Dedifferentiated amniotic fluid mesenchymal stem cell (primary cell): ENCODE data around the gene DCLRE1A.

Experiments used
- DNase-seq: peaks from one replicate; pipeline ENCODE4 v3.0.0-alpha.2; 2016; ENCODE audit errors: extremely low spot score

The DCLRE1A gene

DNA sequence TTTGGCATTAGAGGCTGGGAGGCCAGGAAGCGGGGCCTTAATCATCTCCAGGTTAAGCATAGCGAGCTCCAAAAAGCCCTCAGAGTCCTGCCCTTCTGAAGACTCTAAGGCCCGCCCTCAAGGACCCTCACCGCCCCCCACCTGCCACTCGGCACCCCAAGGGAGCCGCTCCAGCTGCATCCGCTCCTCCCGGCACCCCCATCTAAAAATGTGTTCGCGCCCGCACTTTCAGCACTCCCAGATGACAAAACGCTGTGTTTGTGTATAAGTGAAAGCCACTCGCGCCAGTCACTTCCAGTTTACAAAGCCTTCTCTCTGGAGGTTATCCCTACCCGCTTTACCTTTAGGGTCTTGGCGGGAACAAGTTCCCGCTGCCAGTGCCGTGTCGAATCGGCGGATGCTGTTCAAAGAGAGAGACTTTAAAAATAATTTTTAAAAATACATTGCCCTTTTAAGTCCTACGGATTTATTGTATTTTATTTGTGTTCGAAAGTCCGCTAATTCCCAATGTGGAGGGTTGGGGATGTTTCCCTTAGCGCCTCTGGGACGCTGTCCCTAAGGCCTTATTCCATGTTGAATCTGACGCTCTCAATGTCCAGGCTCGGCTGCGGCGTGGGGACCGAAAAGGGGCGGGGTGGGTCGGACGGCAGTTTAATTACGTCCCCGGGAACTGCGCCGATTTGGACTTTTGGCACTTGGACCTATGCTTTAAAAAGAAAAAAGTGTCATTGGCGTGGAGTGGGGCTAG lies at the start of gene DCLRE1A, which contains the start of gene NHLRC2:
Gene DCLRE1A (minus strand): TSS at position 70 of the 748 bp plus-strand sequence. CDS start 900 bp downstream, outside the sequence.
Gene NHLRC2 (plus strand): TSS at position 649 of the 748 bp plus-strand sequence. CDS start 212 bp downstream, outside the sequence.
- peak; percentile 70 for DNase-seq

DNA sequence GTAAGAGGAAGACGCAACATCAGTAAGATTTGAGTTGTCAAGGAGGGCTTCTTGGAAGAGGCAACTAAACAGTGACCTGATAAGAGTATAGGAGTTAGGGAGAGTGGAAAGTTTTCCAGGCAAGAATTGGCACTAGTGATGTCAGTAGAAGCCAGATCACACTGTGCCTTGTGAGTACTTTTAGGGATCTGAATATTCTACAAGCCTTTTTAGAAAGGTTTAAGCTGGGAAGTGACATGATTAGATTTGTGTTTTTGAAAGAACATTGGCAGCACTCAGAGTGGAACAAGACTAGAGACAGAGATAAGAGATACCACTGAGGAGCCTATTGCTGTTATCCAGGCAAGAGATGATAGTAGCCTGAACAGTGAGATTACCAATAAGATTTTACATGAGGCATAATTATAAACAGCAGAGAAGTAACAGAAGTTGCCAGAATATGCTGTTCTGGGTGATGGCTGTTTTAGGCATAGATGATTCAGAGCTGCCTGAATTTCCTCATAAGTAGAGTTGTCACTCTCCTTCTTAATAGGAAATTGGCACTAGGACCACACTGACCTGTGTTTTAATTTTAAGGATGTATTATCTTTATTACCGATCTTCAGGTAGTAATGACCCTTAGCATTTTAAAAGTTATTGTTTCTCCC lies 46.2 kb upstream of the DCLRE1A start:
- DNase-seq: no peak

DNA sequence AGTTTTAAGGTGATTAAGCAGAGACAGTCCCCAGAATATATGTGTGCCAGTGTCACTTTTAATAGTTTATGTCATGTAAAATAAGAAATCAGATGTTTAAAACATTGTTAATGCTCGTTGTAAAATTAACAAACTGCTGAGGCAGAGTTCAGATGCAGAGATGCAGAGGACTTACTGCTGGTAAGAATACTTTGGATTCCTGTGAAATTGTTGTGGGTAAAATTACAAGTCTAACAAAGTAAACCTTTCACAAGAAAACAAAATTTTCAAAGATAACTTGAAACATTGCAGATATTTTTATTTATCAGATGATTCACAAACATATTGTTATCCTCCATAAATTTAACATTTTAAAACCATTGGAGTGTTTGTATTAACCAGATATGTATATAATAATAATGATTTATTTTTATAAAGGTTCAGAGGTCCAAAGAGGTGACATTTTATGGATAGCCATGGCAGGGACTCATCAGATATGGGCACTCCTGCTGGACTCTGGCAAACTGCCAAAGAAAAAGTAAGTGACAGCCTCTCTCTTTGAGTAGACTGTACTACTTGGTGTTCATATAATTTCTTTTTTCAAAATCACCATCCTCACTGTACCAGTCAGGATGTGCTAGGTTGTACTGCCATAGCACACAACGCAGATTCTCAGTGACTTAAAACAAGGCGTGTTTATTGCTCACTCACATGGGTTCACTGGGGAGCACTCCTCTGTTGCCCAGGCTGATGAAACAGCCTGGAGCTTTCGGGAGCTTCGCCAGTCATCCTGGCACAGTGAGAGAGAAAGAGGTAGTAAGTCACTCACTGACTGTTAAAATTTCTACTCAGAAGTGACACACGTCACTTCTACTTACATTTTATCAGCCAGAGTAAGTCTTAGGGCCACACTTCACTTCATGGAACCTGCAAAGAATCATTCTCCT lies 44.1 kb upstream of the DCLRE1A start:
- peak; percentile 22 for DNase-seq

DNA sequence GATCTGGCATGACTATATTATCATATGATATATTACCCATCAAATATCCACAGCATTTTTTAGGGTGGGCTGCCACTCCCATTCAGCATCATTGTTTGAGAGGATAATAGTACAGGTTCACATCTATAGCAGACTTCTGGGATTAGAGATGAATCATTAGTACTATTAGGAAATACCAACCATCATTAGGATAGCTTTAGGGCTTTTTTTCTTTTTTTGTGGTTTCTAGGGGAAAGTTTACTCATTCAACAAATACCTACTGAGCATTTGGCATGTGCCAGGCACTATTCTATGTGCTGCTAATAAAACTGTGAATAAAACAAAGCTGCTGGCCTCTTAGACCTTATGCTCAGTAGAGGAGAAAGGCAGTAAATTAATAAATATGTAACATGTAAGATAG lies 41.1 kb upstream of the DCLRE1A start:
- no peak for DNase-seq

DNA sequence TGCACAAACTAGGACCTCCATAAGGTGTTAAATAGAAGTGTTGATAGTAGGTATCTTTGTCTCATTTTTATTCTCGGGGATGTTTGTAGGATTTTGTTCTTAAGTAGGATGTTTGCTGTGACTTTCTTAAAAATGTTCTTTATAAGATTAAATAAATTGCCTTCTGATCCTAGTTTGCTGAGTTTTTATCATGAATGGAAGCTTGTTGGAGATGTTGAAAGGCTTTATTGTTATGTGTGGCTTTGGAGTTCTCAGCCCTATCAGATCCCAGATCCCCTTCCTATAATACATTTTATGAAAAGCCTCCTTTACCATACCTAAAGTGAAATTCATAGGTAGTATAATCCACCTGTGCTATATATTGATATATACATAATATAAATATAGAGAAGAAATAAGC lies 40.7 kb upstream of the DCLRE1A start:
- DNase-seq: no peak

DNA sequence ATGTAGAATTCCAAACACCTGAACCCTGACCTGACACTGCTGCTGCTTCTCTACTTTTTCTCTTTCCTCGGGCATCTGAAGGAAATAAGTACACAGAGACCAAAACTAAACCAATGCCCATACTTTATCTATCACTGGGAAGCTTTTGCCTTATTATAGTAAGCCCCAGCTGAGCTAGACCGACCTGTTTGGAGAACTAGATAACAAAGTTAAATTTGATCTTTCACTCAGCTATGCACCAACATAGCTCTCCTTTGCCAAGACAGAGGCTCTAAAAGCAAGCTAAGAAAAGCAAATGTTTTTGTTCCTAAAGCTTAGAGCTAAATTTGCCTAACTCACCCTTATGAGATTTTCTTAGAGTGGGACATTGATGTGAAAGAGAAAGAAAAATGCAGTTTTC lies 39.7 kb upstream of the DCLRE1A start:
- DNase-seq: no peak

DNA sequence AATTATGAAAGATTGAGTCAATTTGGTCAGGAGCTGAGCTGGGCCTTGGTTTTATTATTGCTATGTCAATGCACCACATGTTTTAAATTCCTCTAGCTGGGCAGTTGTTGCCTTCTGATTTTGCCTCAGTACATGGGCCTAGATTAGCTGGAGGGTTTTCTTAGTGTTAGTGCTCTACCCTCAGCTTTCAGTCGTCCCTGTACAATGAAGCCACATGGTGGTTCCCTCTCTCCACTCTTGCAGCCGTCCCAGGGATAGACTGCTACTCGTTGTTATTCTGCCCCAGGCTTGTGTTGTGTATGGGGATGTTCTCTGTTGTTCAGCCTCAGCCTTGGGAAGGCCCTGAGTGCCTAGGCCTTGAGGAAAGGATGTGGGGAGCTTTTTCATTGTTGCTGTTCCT lies 37.6 kb upstream of the DCLRE1A start:
- no peak for DNase-seq

DNA sequence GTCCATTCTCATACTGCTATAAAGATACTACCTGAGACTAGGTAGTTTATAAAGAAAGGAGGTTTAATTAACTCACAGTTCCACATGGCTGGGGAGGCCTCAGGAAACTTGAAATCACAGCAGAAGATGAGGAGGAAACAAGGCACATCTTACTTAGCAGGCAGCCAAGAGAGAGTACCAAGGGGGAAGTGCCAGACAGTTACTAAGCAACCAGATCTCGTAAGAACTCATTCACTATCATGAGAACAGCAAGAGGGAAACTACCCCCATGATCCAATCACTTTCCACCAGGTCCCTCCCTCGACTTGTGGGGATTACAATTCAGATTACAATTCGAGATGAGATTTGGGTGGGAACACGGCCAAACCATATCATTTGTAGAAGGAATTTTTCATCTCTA lies 36.9 kb upstream of the DCLRE1A start:
- DNase-seq: no peak

DNA sequence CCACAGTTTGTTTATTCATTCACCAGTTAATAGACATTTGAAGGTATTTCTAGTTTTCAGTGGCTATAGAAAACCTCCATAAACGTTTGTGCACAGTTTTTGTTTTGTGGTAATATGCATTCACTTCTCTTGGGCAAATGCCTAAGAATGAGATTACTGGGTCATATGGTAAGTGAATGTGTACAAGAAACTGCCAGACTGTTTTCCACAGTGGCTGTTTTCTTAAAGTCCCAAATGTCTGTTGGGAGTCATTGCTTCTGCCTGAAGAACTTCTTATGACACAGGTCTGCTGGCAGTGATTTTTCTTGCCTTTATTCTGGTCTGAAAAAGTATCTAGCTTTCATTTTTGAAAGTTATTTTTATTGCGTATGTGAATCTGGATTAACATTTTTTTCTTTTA lies 36.0 kb upstream of the DCLRE1A start:
- no peak for DNase-seq

DNA sequence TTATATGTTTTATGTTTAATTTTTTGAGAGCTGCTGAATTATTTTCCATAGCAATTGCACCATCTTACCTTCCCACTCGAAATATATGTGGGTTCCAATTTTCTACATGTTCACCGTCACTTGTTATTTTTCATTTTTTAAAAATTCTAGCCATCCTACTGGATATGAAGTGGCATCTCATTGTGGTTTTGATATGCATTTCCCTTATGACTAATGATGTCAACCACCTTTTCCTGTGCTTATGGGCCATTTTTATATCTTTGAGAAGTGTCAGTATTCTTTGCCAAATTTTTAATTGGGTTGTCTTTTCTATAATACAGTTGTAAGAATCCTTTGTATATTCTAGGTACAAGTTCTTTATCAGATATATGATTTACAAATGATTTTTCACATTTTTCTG lies 28.4 kb upstream of the DCLRE1A start:
- no peak for DNase-seq

DNA sequence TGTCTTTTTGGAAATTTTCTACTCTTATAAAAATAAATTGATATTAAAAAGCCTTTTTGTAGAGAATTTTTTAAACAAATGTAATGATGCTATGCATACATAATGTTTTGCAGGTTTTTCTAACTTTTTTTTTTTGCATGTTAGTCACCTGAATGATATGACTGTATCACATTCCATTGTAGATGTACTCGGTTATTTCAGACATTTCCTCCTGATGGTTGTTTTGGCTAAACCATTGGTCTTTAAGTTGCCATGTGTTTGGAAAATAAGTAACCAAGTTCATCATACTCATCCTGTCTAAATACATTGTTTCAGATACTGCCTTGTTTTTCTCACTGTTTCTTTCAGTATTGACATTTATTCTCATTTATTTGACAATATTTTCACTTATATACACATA lies 26.4 kb upstream of the DCLRE1A start:
- no peak for DNase-seq

DNA sequence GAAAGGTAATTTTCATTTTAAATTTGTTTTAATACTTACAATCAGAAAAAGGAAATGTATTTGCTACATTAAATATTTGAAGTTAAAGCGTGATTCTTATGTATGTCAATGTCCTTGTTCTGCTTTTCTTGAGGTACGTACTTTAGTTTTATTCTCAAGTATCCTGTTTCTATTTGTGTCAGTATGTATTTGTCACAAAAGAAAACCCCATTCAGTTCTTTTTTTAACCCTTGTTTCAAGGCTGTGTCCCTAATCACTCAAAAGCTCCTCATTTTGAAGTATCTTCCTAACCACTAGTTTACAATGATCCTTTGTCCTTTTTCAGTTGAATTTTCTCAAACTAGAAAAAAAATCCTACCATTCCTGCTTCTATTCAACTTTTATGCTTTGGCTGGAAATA lies 25.8 kb upstream of the DCLRE1A start:
- DNase-seq: no peak

DNA sequence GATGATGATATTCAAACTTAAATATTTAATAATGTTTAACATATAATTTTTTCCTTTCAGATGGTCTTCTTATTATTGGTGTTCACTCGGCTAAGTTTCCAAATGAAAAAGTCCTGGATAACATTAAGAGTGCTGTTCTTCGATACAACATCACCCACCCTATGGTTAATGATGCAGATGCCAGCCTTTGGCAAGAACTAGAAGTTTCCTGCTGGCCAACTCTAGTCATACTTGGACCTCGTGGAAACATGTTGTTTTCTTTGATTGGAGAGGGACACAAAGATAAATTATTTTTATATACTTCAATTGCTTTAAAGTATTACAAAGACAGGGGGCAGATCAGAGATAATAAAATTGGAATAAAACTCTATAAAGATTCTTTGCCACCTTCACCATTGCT lies 22.6 kb upstream of the DCLRE1A start:
- DNase-seq: no peak

DNA sequence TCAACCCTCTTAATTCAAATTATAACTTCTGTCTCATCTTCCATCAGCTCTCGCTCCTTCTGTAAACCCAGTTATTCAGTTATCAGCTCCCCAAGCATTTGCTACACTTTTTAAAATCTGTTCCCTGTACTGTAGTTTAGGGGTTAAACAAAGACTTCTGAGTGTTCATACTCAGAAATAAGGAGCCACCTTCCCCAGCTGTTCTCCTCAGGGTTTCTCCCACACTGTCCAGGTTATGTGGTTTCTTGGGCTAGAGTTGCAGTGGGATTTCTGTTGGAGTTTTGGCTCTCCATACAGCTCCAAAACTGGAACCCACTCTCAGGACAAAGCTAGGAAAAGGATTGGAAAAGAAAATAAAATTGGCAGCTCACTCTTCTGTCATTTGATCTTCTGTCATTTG lies 21.3 kb upstream of the DCLRE1A start:
- no peak for DNase-seq

DNA sequence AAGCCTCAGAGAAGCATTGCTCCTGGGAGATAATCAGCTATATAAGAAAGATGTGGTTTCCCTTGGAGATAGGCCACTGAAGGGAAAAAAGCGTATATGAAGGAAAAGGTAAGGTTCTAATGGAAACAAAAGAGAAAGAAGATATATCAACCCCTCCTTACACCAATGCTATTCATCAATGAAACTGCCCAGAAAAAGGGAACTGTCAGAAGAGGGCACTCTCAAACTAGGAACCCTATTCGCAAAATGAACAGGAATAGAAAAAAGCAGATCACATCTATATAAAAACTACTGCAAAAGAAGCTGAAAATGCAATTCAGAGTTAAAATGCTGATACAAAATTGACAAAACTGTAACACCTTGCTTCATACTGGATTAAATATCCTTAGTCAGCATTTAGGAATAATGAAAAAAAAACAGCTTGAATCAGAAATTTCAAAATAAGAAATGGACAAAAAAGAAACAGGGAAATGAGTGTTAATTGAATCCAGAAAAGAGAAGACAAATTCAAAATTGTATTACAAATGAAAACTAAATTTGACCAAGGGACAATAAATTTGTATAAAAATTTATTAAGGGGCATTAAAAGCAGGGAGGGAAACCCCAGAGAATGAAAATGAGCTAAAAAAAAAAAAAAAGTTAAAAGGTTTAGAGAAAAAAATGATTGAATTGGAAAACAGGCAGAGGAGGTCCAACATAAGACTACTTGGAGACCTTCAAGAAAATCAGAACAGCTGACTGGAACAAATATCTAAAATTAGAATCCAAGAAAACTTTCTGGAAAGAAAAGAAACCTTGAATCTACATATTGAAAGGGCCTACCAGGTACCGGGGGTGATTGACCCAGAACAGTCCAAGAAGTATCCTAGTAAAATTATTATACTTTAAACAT lies 18.5 kb upstream of the DCLRE1A start:
- DNase-seq: no peak

DNA sequence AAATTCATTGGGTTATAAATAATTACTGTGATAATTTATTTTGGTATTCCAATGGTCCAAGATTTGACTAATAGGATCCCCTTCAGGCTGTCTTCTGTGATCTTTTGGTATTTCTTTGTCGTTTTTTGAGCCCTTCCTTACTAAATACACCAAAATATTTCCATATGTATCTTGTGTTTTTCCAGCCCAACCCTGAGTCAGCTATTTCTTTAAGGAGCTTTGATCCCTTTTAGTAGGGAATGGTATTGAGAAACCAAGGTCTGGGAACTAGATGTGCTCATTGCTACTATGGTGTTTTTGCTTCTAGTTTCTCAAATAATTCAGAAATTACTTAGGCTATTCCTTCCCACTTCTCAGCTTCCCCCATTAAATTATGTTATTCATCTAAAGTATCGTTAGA lies 15.9 kb upstream of the DCLRE1A start:
- DNase-seq: no peak

DNA sequence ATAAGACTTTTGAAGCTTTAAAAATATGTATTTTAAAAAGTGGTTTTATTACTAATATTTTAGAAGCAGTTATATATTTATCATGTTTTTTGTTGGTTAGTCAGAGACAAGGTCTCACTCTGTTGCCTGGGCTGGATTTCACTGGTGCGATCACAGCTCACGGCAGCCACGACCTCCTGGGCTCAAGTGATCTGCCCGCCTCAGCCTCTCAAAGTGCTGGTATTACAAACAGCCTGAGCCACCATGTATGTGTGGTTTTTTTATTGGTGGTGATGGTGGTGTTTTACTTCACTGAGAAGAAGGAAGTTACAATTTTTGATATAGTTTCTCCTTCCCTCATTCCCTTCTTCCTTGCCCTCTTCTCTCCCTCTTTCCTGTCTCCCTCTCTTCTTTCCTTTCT lies 14.0 kb upstream of the DCLRE1A start:
- DNase-seq: no peak

DNA sequence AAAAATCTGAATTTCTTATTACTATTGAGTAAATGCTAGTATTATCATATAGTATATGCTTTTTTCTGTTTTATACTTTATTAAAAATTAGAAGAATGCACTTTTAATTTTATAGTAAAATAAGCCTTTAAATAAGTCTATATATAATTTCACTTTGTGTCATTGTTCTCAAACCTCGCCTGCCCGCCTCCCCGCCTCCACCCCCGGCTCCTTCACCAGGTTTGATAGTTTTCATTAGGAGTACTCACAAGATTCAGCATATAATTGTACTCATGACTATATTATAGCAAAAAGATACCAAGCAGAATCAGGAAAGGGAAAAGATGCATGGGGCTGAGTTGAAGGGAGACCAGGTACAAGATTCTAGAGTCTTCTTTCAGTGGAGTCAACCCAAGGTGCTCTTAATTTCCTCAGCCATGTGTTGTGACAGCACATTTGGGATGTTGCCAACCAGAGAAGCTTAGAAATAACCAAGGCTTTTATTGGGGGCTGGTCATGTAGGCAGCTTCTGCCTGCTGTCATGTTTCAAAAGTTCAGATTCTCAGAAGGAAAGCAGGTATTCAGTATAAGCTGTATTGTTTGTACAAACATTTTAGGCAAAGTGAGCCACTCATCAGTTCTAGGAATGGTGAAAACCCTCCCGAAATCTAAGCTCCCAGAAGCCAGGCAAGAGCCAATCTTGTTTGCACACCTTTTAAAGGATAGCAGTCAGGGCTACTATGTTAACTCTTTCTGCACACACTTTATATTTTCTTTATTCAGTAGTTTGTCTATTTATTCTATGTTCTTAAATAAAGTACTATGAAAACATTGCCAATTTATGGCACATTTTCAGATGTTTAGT lies 12.9 kb upstream of the DCLRE1A start:
- DNase-seq: no peak

DNA sequence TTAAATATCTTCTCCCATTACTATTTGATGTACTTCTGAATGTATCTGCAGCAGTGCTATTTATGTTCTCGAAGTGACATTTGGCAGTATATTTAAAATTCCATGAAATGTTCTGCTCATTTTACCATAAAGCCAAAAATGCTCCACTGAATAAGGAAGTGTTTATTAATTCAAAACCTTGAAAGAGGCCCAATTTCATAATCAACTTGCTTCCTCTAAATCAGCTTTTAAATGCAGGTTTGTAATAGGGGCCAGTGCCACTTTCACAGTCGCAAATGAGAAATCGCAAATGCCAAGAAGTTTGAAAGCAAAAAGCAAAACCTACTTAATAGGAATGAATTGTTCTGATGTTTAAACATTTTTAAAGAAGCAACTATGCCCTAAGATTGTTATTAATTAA lies 12.0 kb upstream of the DCLRE1A start:
- DNase-seq: no peak

DNA sequence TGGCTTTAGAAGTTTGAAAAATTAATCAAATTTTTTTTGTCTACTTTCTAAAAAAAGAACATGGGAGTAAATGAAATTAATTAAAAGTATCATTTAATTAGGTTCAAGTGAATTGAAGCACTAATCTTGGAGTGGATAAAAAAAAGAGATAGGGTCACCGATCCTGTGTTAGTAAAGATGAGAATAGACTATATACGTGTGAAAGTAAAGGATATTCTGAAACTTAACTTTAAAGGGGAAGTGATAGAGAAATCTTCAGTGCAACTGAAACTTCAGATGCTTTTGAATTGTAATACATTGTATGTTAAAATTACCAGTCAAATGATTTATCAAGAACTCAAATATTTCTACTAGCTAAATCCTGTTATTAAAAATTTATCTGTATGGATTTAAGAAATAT lies 5.4 kb upstream of the DCLRE1A start:
- no peak for DNase-seq
